Measurements from ENCODE around the gene ANKRD44. TPM values are rescaled to one million over a fixed set of nuclear protein-coding genes. Genes with fewer than 3 reads are reported as not detected.

ANKRD44 gene
- total RNA-seq, 1 experiment from 2014 or later = 7.1 TPM

DNA sequence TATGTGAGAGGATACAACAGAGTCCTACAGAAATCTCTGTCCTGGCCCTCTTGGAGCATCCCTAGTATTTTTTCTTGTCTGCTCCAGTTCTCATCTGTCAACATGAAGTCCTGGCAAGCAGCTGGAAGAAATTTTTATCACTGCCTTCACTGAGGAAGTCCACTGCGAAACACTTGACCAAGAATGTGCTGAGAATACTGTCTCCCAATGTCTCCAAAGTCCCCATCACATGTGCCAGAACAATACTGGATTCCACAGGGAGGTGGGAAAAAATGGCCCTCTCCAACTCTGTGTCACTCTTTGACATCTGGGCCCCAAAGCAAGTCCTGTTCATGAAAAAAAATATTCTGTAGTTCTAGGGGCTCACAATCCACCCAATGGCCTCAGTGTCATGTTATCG, 351.3 kb downstream of the ANKRD44 start:
- H3K27ac Mint-ChIP-seq (ENCODE audit: unreplicated experiment) = no peak overlapping the region
- peaks cover 8% of the 10 kb centered on the region for H3K4me1 Mint-ChIP-seq (ENCODE audit: low read depth, unreplicated experiment)

GRCh38 chr2:196957881-196958525, 352.6 kb downstream of the ANKRD44 start:
- TF ChIP-seq, protein P1, sequence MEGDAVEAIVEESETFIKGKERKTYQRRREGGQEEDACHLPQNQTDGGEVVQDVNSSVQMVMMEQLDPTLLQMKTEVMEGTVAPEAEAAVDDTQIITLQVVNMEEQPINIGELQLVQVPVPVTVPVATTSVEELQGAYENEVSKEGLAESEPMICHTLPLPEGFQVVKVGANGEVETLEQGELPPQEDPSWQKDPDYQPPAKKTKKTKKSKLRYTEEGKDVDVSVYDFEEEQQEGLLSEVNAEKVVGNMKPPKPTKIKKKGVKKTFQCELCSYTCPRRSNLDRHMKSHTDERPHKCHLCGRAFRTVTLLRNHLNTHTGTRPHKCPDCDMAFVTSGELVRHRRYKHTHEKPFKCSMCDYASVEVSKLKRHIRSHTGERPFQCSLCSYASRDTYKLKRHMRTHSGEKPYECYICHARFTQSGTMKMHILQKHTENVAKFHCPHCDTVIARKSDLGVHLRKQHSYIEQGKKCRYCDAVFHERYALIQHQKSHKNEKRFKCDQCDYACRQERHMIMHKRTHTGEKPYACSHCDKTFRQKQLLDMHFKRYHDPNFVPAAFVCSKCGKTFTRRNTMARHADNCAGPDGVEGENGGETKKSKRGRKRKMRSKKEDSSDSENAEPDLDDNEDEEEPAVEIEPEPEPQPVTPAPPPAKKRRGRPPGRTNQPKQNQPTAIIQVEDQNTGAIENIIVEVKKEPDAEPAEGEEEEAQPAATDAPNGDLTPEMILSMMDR (IDR thresholded peaks at IDR 0.05; ENCODE audit: unreplicated experiment) = no peak
- Mint-ChIP-seq H3K36me3 (ENCODE audit: insufficient read depth, unreplicated experiment) (no peaks in the 10 kb centered on the region), H3K27me3 (ENCODE audit: unreplicated experiment) (no peaks in the 10 kb centered on the region), H3K4me1 (ENCODE audit: low read depth, unreplicated experiment) (peaks cover 8% of the 10 kb centered on the region), H3K9me3 (ENCODE audit: low read depth, unreplicated experiment) (no peaks in the 10 kb centered on the region), H3K4me3 (ENCODE audit: low read depth, unreplicated experiment) (no peak overlapping the region), H3K27ac (ENCODE audit: unreplicated experiment) (no peak overlapping the region)
- no peak for DNase-seq
- BruUV-seq (replicated peaks) = no TSS peak
- intact Hi-C loops (cut with micrococcal nuclease; ENCODE audit: unreplicated experiment) = no loop called here
- CTCF ChIA-PET = no interaction called here

More for the DNA sequence above, 351.3 kb downstream of the ANKRD44 start:
- intact Hi-C loops (cut with micrococcal nuclease; ENCODE audit: unreplicated experiment) = no loop called here
- TF ChIP-seq, protein P1 (IDR thresholded peaks at IDR 0.05; ENCODE audit: unreplicated experiment) = no peak
- Mint-ChIP-seq H3K4me3 (ENCODE audit: low read depth, unreplicated experiment) (no peak overlapping the region), H3K36me3 (ENCODE audit: insufficient read depth, unreplicated experiment) (no peaks in the 10 kb centered on the region), H3K9me3 (ENCODE audit: low read depth, unreplicated experiment) (no peaks in the 10 kb centered on the region), H3K27me3 (ENCODE audit: unreplicated experiment) (no peaks in the 10 kb centered on the region)
- DNase-seq = no peak
- BruUV-seq (replicated peaks) = no TSS peak
- CTCF ChIA-PET = interaction anchor here (0.7 to 1.0 kb wide), 2 partner anchors 17 to 757 kb away, joined by 3 read pairs; no protein-coding TSS in a partner anchor

GRCh38 chr2:196957442-196957841, 353.1 kb downstream of the ANKRD44 start:
- Mint-ChIP-seq H3K4me1 (ENCODE audit: low read depth, unreplicated experiment) (peaks cover 8% of the 10 kb centered on the region), H3K9me3 (ENCODE audit: low read depth, unreplicated experiment) (no peaks in the 10 kb centered on the region), H3K36me3 (ENCODE audit: insufficient read depth, unreplicated experiment) (no peaks in the 10 kb centered on the region), H3K4me3 (ENCODE audit: low read depth, unreplicated experiment) (no peak overlapping the region), H3K27me3 (ENCODE audit: unreplicated experiment) (no peaks in the 10 kb centered on the region), H3K27ac (ENCODE audit: unreplicated experiment) (no peak overlapping the region)
- DNase-seq = no peak
- TF ChIP-seq, protein P1 (IDR thresholded peaks at IDR 0.05; ENCODE audit: unreplicated experiment) = no peak
- intact Hi-C loops (cut with micrococcal nuclease; ENCODE audit: unreplicated experiment) = no loop called here
- no TSS peak for BruUV-seq (replicated peaks)
- CTCF ChIA-PET = no interaction called here

GRCh38 chr2:196956069-196956468, 354.5 kb downstream of the ANKRD44 start:
- no peak for DNase-seq
- H3K4me1 Mint-ChIP-seq (ENCODE audit: low read depth, unreplicated experiment) = peaks cover 8% of the 10 kb centered on the region
- no peaks in the 10 kb centered on the region for H3K27me3 Mint-ChIP-seq (ENCODE audit: unreplicated experiment)
- intact Hi-C loops (cut with micrococcal nuclease; ENCODE audit: unreplicated experiment) = no loop called here
- H3K36me3 Mint-ChIP-seq (ENCODE audit: insufficient read depth, unreplicated experiment) = no peaks in the 10 kb centered on the region
- no peak overlapping the region for H3K27ac Mint-ChIP-seq (ENCODE audit: unreplicated experiment)
- CTCF ChIA-PET = no interaction called here
- TF ChIP-seq, protein P1 (IDR thresholded peaks at IDR 0.05; ENCODE audit: unreplicated experiment) = no peak
- no peak overlapping the region for H3K4me3 Mint-ChIP-seq (ENCODE audit: low read depth, unreplicated experiment)
- H3K9me3 Mint-ChIP-seq (ENCODE audit: low read depth, unreplicated experiment) = no peaks in the 10 kb centered on the region
- no TSS peak for BruUV-seq (replicated peaks)

Measured in Calu3 (cell line).